Hepatocyte (in vitro differentiated cells): Measurements from ENCODE around the gene ZBTB7C. TPM values are rescaled to one million over a fixed set of nuclear protein-coding genes. Genes with fewer than 3 reads are reported as not detected.

Experiments used
- DNase-seq: peaks from one replicate; pipeline ENCODE4 v3.0.0-alpha.2; 2016; ENCODE audit warnings: low spot score
- H2AFZ ChIP-seq: fragments of 200-600 bp; sonication (generic); 2 replicates; pipeline ENCODE4 v1.6.0; 2016; ENCODE audit warnings: antibody characterized with exemption, mild to moderate bottlenecking
- H3K27ac ChIP-seq: fragments of 200-600 bp; sonication (generic); 2 replicates; pipeline ENCODE4 v1.5.1; 2016; ENCODE audit warnings: mild to moderate bottlenecking
- H3K27me3 ChIP-seq: fragments of 200-600 bp; sonication (generic); 2 replicates; pipeline ENCODE4 v1.6.1; 2016
- H3K36me3 ChIP-seq: fragments of 200-600 bp; sonication (generic); replicated peaks from 2 replicates; pipeline ENCODE4 v1.5.1; 2016; ENCODE audit warnings: low read depth; ENCODE audit not compliant: insufficient read depth
- H3K4me1 ChIP-seq: fragments of 200-600 bp; sonication (generic); 2 replicates; pipeline ENCODE4 v1.5.1; 2016; ENCODE audit warnings: mild to moderate bottlenecking, moderate library complexity; ENCODE audit not compliant: insufficient read depth
- H3K4me2 ChIP-seq: fragments of 200-600 bp; sonication (generic); 2 replicates; pipeline ENCODE4 v1.6.0; 2016
- H3K4me3 ChIP-seq: fragments of 200-600 bp; sonication (generic); 2 replicates; pipeline ENCODE4 v1.5.1; 2016; ENCODE audit warnings: mild to moderate bottlenecking
- H3K79me2 ChIP-seq: fragments of 200-600 bp; sonication (generic); 2 replicates; pipeline ENCODE4 v1.6.0; 2017; ENCODE audit warnings: mild to moderate bottlenecking
- H3K9me2 ChIP-seq: fragments of 200-600 bp; sonication (generic); replicated peaks from 2 replicates; pipeline ENCODE4 v1.6.0; 2017; ENCODE audit warnings: mild to moderate bottlenecking; ENCODE audit not compliant: insufficient read depth
- H3K9me3 ChIP-seq: fragments of 200-600 bp; sonication (generic); 2 replicates; pipeline ENCODE4 v1.5.1; 2016; ENCODE audit warnings: low read depth, mild to moderate bottlenecking
- H4K20me1 ChIP-seq: fragments of 200-600 bp; sonication (generic); 2 replicates; pipeline ENCODE4 v1.6.0; 2016; ENCODE audit warnings: mild to moderate bottlenecking; ENCODE audit not compliant: insufficient read depth, poor library complexity, severe bottlenecking
- EZH2 ChIP-seq: fragments of 200-600 bp; sonication (generic); IDR thresholded peaks from 2 replicates; pipeline ENCODE4 v1.6.1; 2016; ENCODE audit warnings: antibody characterized with exemption, mild to moderate bottlenecking, borderline replicate concordance
- EZH2phosphoT487 ChIP-seq: fragments of 200-600 bp; sonication (generic); IDR thresholded peaks from one replicate; pipeline ENCODE4 v1.6.1; 2018; ENCODE audit warnings: antibody characterized with exemption, mild to moderate bottlenecking, low read depth, moderate library complexity; ENCODE audit not compliant: unreplicated experiment, severe bottlenecking
- WGBS: methylation state at CpG from one replicate; pipeline ENCODE4 v1.1.6; 2016; ENCODE audit warnings: low lambda C conversion rate; ENCODE audit errors: missing lambda C conversion rate; 5-methylcytosine and 5-hydroxymethylcytosine counted together
- polyA plus RNA-seq: library from polyadenylated mRNA; unstranded; fragments of >200 nt; fragmentation: Nextera tagmentation; extraction: Ambion mirVana; gene quantifications from 2 replicates; pipeline ENCODE4 v1.2.1, GENCODE V29; 2016
- total RNA-seq: library from RNA; depleted of rRNA; stranded (reverse); fragments of >200 nt; gene quantifications from 2 replicates; pipeline ENCODE4 v1.2.3, GENCODE V29; 2014
- TF ChIP-seq, protein P1 (sequence below): fragments of 200-600 bp; sonication (generic); IDR thresholded peaks from 2 replicates; pipeline ENCODE4 v1.5.1; 2016; ENCODE audit warnings: antibody characterized with exemption, mild to moderate bottlenecking; ENCODE audit not compliant: poor library complexity

ZBTB7C gene
- total and polyA plus RNA-seq, 2 experiments from 2014 or later = 0.70 to 1.0 TPM

DNA sequence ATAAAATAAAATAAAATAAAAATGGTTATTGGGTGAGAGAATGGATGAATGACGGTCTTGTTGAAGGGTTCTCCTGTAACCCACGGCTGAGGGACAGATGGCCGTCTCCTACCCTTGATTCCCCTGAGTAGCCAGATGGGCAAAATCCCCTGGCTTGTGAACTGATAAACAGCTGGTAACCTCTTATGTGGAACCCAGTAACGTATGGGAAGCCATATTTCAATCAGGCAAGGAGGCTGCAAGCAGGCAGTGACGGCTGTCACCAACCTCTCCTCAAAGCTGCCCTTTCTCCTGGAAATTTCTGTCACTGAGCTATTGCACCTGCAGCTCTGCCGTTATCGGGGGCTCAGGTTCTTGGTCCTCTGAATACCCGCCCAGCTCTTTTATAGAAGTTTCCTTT lies 313.5 kb downstream of the ZBTB7C start:
- no peak overlapping the region for H3K4me3 ChIP-seq
- TF ChIP-seq, protein P1, sequence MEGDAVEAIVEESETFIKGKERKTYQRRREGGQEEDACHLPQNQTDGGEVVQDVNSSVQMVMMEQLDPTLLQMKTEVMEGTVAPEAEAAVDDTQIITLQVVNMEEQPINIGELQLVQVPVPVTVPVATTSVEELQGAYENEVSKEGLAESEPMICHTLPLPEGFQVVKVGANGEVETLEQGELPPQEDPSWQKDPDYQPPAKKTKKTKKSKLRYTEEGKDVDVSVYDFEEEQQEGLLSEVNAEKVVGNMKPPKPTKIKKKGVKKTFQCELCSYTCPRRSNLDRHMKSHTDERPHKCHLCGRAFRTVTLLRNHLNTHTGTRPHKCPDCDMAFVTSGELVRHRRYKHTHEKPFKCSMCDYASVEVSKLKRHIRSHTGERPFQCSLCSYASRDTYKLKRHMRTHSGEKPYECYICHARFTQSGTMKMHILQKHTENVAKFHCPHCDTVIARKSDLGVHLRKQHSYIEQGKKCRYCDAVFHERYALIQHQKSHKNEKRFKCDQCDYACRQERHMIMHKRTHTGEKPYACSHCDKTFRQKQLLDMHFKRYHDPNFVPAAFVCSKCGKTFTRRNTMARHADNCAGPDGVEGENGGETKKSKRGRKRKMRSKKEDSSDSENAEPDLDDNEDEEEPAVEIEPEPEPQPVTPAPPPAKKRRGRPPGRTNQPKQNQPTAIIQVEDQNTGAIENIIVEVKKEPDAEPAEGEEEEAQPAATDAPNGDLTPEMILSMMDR = no peak
- no peak for TF ChIP-seq EZH2
- TF ChIP-seq EZH2phosphoT487 = no peak
- DNase-seq = no peak
- H3K27me3 ChIP-seq = no peaks in the 10 kb centered on the region
- H2AFZ ChIP-seq = no peak overlapping the region
- WGBS = 80% methylated on average over 8 of the region's 8 CpGs
- H3K4me1 ChIP-seq = no peaks in the 10 kb centered on the region
- H3K79me2 ChIP-seq = no peaks in the 10 kb centered on the region
- no peaks in the 10 kb centered on the region for H3K36me3 ChIP-seq
- H4K20me1 ChIP-seq = no peaks in the 10 kb centered on the region
- no peak overlapping the region for H3K27ac ChIP-seq
- H3K9me2 ChIP-seq = no peaks in the 10 kb centered on the region
- no peaks in the 10 kb centered on the region for H3K9me3 ChIP-seq
- no peak overlapping the region for H3K4me2 ChIP-seq

DNA sequence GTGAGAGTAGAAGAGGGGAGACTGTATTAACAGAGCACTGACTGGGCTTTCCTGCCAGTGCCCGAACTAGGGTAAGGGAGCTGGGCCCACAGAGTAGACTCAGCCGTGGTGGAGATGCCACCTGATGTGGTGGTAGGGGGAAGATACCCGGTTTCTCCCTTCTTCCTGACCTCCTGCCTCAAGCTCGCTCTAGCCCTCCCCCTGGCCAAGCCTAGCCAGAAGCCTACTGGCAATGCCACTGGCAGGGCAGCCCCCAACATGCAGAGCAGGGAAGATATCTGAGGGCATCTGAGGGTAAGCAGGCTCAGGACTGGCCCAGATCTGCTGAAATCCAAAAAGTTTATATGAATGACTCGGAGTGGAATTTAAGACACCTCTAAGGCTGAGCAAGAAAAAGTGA lies 316.1 kb downstream of the ZBTB7C start:
- Histone ChIP-seq H3K4me3 (no peak overlapping the region), H4K20me1 (no peaks in the 10 kb centered on the region), H3K27ac (no peak overlapping the region)

DNA sequence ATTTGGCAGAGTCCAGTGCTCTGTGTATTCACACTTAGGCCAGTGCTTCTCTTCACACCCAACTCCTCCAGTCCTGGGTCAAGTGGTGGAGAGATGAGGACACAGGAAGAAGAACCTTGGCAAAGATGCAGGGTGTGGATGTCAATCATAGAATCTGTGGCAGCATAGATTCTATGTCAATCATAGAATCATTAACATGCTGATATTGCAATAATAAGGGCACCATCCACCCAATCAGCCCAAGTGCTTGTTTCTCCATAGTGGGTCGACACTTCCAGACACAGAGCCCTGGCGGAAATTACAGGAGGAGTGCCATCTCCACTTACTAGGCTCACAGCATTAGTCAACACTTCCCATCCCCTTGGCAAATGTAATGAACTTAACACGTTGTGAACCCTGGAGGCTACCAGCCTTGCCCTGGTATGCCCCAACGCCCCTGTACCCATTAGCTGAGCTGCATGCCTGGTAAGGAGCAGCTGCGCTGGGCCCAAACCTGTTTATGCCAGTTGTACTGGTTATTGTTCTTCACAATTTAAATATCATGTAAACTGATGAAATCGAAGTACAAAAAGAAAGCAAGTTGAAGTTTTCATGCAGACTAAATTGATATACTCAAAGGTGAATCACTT lies 317.2 kb downstream of the ZBTB7C start:
- WGBS = 95% methylated on average over 6 of the region's 6 CpGs
- Histone ChIP-seq H3K4me2 (no peak overlapping the region), H3K27me3 (no peaks in the 10 kb centered on the region), H3K27ac (no peak overlapping the region), H3K4me1 (no peaks in the 10 kb centered on the region), H3K79me2 (no peaks in the 10 kb centered on the region), H3K9me2 (no peaks in the 10 kb centered on the region), H3K4me3 (no peak overlapping the region), H2AFZ (no peak overlapping the region), H3K36me3 (no peaks in the 10 kb centered on the region), H3K9me3 (no peaks in the 10 kb centered on the region), H4K20me1 (no peaks in the 10 kb centered on the region)
- no peak for DNase-seq
- TF ChIP-seq EZH2 (no peak), EZH2phosphoT487 (no peak)
- TF ChIP-seq, protein P1 = no peak

More for the DNA sequence above, 316.1 kb downstream of the ZBTB7C start:
- Histone ChIP-seq H3K4me1 (no peaks in the 10 kb centered on the region), H3K4me2 (no peak overlapping the region), H3K36me3 (no peaks in the 10 kb centered on the region), H3K79me2 (no peaks in the 10 kb centered on the region), H3K9me2 (no peaks in the 10 kb centered on the region), H2AFZ (no peak overlapping the region), H3K9me3 (no peaks in the 10 kb centered on the region), H3K27me3 (no peaks in the 10 kb centered on the region)
- TF ChIP-seq EZH2 (no peak), EZH2phosphoT487 (no peak)
- TF ChIP-seq, protein P1 = no peak
- WGBS = 88% methylated on average over 5 of the region's 5 CpGs
- no peak for DNase-seq
